ENCODE results near the gene IVD.

DNA sequence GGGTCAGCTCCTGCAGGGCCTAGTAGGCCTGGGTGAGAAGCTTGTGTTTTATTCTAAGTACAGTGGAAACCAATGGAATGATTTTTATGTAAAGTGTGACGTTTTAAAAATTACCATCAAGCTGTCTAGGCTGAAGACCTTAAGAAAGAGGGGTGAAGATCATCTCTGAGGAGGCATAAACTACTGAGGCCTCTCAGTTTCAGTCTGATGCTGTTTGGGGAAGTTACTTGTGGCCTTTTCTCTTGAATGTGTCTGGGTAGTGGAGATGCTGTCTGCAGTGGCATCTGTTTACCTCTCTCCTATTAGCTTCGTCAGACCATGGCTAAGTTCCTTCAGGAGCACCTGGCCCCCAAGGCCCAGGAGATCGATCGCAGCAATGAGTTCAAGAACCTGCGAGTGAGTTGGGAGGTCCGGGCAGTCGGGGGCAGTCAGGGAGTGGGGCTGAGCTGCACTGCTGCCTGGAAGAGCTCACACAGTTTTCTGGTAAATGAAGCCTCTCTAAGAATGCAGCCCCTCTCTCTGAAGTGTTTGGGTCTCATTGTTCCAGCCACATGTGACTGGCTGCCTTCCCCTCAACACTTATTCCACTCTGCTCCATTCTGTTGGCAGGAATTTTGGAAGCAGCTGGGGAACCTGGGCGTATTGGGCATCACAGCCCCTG, 1.9 kb downstream of the IVD start:
- no peak for TF ChIP-seq CTCF (optimal IDR thresholded peaks at IDR 0.05 in 1 of 3, IDR thresholded peaks at IDR 0.05 in 1 of 3, conservative IDR thresholded peaks at IDR 0.05 in 1 of 3; ENCODE audit: extremely low read depth in 1 of 3, insufficient read depth in 2 of 3, low read length in 3 of 3)
- no peak for TF ChIP-seq EZH2 (IDR thresholded peaks at IDR 0.05; ENCODE audit: low read length)

Measured in keratinocyte (primary cell).